PC-3 (cell line): ENCODE data around the gene SEPTIN8. TPM values are rescaled to one million over a fixed set of nuclear protein-coding genes. Genes with fewer than 3 reads are reported as not detected.

Experiments used
- ATAC-seq: fragments of 200-7000 bp; cut with Tn5 transposase; 2 replicates; pipeline ENCODE4 v1.9.1; 2020; ENCODE audit warnings: mild to moderate bottlenecking, moderate library complexity
- BruUV-seq: library from RNA; stranded (reverse); fragments of 400-500 nt; replicated peaks from 2 replicates; lab custom pipeline; 2021; lab: Mats Ljungman, UMichigan
- CTCF ChIA-PET: fragments of 300-600 bp; sonication (Branson Sonifier 250); formaldehyde crosslinking; loops from one replicate; lab custom pipeline; 2022; ENCODE audit warnings: antibody characterized with exemption; lab: Charles Lee
- POLR2A ChIA-PET: fragments of 300-600 bp; sonication (Branson Sonifier 250); formaldehyde crosslinking; loops from one replicate; lab custom pipeline; 2022; ENCODE audit warnings: antibody characterized with exemption; ENCODE audit not compliant: unreplicated experiment; lab: Charles Lee
- DNase-seq: peaks from one replicate; pipeline ENCODE4 v3.0.0-alpha.2; 2015
- H2AFZ ChIP-seq: fragments of 300-600 bp; sonication (generic); 2 replicates; pipeline ENCODE4 v1.6.0; 2016; ENCODE audit warnings: antibody characterized with exemption, low read length
- H3F3A ChIP-seq: fragments of 300-600 bp; sonication (generic); one replicate; pipeline ENCODE4 v1.6.0; 2017; ENCODE audit warnings: antibody characterized with exemption, low read length, control low read depth, mild to moderate bottlenecking; ENCODE audit not compliant: unreplicated experiment
- H3K27ac ChIP-seq: fragments of 300-600 bp; sonication (generic); 2 replicates; pipeline ENCODE4 v1.5.1; 2016; ENCODE audit warnings: mild to moderate bottlenecking, low read length
- H3K27me3 ChIP-seq: fragments of 300-600 bp; sonication (generic); 2 replicates; pipeline ENCODE4 v1.6.1; 2016; ENCODE audit warnings: low read length, mixed read lengths
- H3K36me3 ChIP-seq: fragments of 300-600 bp; sonication (generic); 2 replicates; pipeline ENCODE4 v1.6.1; 2016; ENCODE audit warnings: low read depth, mixed run types, low read length, mixed read lengths
- H3K4me1 ChIP-seq: fragments of 300-600 bp; sonication (generic); 2 replicates; pipeline ENCODE4 v1.5.1; 2016; ENCODE audit warnings: low read length; ENCODE audit not compliant: insufficient read depth
- H3K4me2 ChIP-seq: fragments of 300-600 bp; sonication (generic); 2 replicates; pipeline ENCODE4 v1.6.0; 2016; ENCODE audit warnings: low read length
- H3K4me3 ChIP-seq: fragments of 300-600 bp; sonication (generic); 2 replicates; pipeline ENCODE4 v1.5.1; 2016; ENCODE audit warnings: mild to moderate bottlenecking, low read length, mixed read lengths
- H3K79me2 ChIP-seq: fragments of 300-600 bp; sonication (generic); 2 replicates; pipeline ENCODE4 v1.6.1; 2017; ENCODE audit warnings: low read length, mixed read lengths
- H3K9ac ChIP-seq: fragments of 300-600 bp; sonication (generic); 2 replicates; pipeline ENCODE4 v1.6.0; 2016; ENCODE audit warnings: mild to moderate bottlenecking, low read length
- H3K9me2 ChIP-seq: fragments of 300-600 bp; sonication (generic); replicated peaks from 2 replicates; pipeline ENCODE4 v1.6.1; 2016; ENCODE audit warnings: mixed run types, low read length, mixed read lengths
- H3K9me3 ChIP-seq: fragments of 300-600 bp; sonication (generic); 2 replicates; pipeline ENCODE4 v1.6.1; 2016; ENCODE audit warnings: low read length, mixed read lengths
- H4K20me1 ChIP-seq: fragments of 300-600 bp; sonication (generic); 2 replicates; pipeline ENCODE4 v1.6.1; 2016; ENCODE audit warnings: low read length, mixed read lengths
- CTCF ChIP-seq: fragments of 300-600 bp; sonication (generic); conservative IDR thresholded peaks from 2 replicates; pipeline ENCODE4 v1.5.1; 2017; ENCODE audit warnings: antibody characterized with exemption, low read depth, mild to moderate bottlenecking, low read length
- EZH2 ChIP-seq: fragments of 300-600 bp; sonication (generic); IDR thresholded peaks from one replicate; pipeline ENCODE4 v1.6.1; 2017; ENCODE audit warnings: antibody characterized with exemption, mild to moderate bottlenecking, low read length; ENCODE audit not compliant: unreplicated experiment
- EZH2phosphoT487 ChIP-seq: fragments of 300-600 bp; sonication (generic); IDR thresholded peaks from 2 replicates; pipeline ENCODE4 v1.6.1; 2018; ENCODE audit warnings: mild to moderate bottlenecking, antibody characterized with exemption, low read length, borderline replicate concordance
- intact Hi-C: fragments of 100-400 bp; cut with micrococcal nuclease; formaldehyde crosslinking; loops from 2 replicates; pipeline ENCODE4 v1.9.0; 2023
- total RNA-seq: library from RNA; depleted of rRNA; stranded (reverse); fragments of >200 nt; gene quantifications from 2 replicates; pipeline ENCODE4 v1.2.3, GENCODE V29; 2014

SEPTIN8 gene
- total RNA-seq, 1 experiment from 2014 or later, result 21.9 TPM

GRCh38 chr5:132810605-132811004, 33.6 kb upstream of the SEPTIN8 start:
- H3F3A ChIP-seq, result no peaks in the 10 kb centered on the region
- TF ChIP-seq CTCF (no peak), EZH2phosphoT487 (no peak), EZH2 (no peak)
- BruUV-seq, result no TSS peak
- no peak overlapping the region for H3K27ac ChIP-seq
- no peaks in the 10 kb centered on the region for H3K79me2 ChIP-seq
- no peak overlapping the region for H3K4me2 ChIP-seq
- intact Hi-C loops, result no loop called here
- H3K36me3 ChIP-seq, result no peaks in the 10 kb centered on the region
- H4K20me1 ChIP-seq, result no peaks in the 10 kb centered on the region
- no peaks in the 10 kb centered on the region for H3K9me2 ChIP-seq
- ChIA-PET CTCF (no interaction called here), POLR2A (no interaction called here)
- peaks cover 5% of the 10 kb centered on the region; the same call in 1 of the 2 replicates for H3K4me1 ChIP-seq
- DNase-seq, result no peak
- no peaks in the 10 kb centered on the region for H3K27me3 ChIP-seq
- H3K9me3 ChIP-seq, result no peaks in the 10 kb centered on the region
- no peak for ATAC-seq
- no peak overlapping the region for H2AFZ ChIP-seq
- no peak overlapping the region for H3K9ac ChIP-seq
- H3K4me3 ChIP-seq, result no peak overlapping the region

GRCh38 chr5:132808866-132809265, 31.8 kb upstream of the SEPTIN8 start:
- ATAC-seq, result no peak
- H3K9ac ChIP-seq, result no peak overlapping the region
- no TSS peak for BruUV-seq
- H3K4me2 ChIP-seq, result no peak overlapping the region
- H3K27ac ChIP-seq, result no peak overlapping the region
- H3K36me3 ChIP-seq, result no peaks in the 10 kb centered on the region
- no peaks in the 10 kb centered on the region for H3F3A ChIP-seq
- no peak for TF ChIP-seq EZH2phosphoT487
- TF ChIP-seq EZH2, result no peak
- TF ChIP-seq CTCF, result no peak
- no peaks in the 10 kb centered on the region for H4K20me1 ChIP-seq
- CTCF ChIA-PET, result no interaction called here
- H3K27me3 ChIP-seq, result no peaks in the 10 kb centered on the region
- H3K4me1 ChIP-seq, result peaks cover 5% of the 10 kb centered on the region; the same call in 1 of the 2 replicates
- no peaks in the 10 kb centered on the region for H3K9me3 ChIP-seq
- intact Hi-C loops, result no loop called here
- H2AFZ ChIP-seq, result no peak overlapping the region
- POLR2A ChIA-PET, result no interaction called here
- DNase-seq, result no peak
- no peaks in the 10 kb centered on the region for H3K9me2 ChIP-seq
- H3K4me3 ChIP-seq, result no peak overlapping the region
- H3K79me2 ChIP-seq, result no peaks in the 10 kb centered on the region

- Histone ChIP-seq H2AFZ (no peak overlapping the region), H3K4me2 (no peak overlapping the region), H3K27ac (no peak overlapping the region), H3K9me3 (no peaks in the 10 kb centered on the region), H4K20me1 (no peaks in the 10 kb centered on the region), H3K4me3 (no peak overlapping the region), H3K9me2 (no peaks in the 10 kb centered on the region), H3K79me2 (no peaks in the 10 kb centered on the region), H3K4me1 (peaks cover 5% of the 10 kb centered on the region; the same call in 1 of the 2 replicates), H3F3A (no peaks in the 10 kb centered on the region), H3K9ac (no peak overlapping the region), H3K27me3 (no peaks in the 10 kb centered on the region), H3K36me3 (no peaks in the 10 kb centered on the region)
- BruUV-seq, result no TSS peak
- TF ChIP-seq EZH2phosphoT487 (no peak), CTCF (no peak), EZH2 (no peak)
- no peak for DNase-seq
- no peak for ATAC-seq
- intact Hi-C loops, result no loop called here
- CTCF ChIA-PET, result no interaction called here
- POLR2A ChIA-PET, result interaction anchor here (0.6 kb wide), 1 partner anchor 484 kb away, joined by 4 read pairs; no protein-coding TSS in a partner anchor
These were observed 31.4 kb upstream of the SEPTIN8 start for GRCh38 chr5:132808448-132808847.
